ENCODE measurements around the gene BCL10.

- TF ChIP-seq POLR2A (IDR thresholded peaks at IDR 0.05) (no peak), CTCF (IDR thresholded peaks at IDR 0.05) (no peak)
These were observed 39.9 kb upstream of the BCL10 start for GRCh38 chr1:85316321-85316720.
